RPMI7951 (cell line): ENCODE measurements around the gene HDAC8. TPM values are rescaled to one million over a fixed set of nuclear protein-coding genes. Genes with fewer than 3 reads are reported as not detected.
"Not testable (repeated sequence)": the region's sequence is repeated elsewhere in the genome, so short reads cannot be mapped to it uniquely, and the experiment has no call there.

Experiments
- DNase-seq: peaks from one replicate; pipeline ENCODE4 v3.0.0-alpha.2; 2012; ENCODE audit warnings: low read depth
- total RNA-seq: library from RNA; depleted of rRNA; stranded (reverse); fragments of >200 nt; shearing (Covaris generic); gene quantifications from 2 replicates; pipeline ENCODE4 v1.2.3, GENCODE V29; 2014

The HDAC8 gene
- total RNA-seq, 1 experiment from 2014 or later = 35.0 TPM

DNA sequence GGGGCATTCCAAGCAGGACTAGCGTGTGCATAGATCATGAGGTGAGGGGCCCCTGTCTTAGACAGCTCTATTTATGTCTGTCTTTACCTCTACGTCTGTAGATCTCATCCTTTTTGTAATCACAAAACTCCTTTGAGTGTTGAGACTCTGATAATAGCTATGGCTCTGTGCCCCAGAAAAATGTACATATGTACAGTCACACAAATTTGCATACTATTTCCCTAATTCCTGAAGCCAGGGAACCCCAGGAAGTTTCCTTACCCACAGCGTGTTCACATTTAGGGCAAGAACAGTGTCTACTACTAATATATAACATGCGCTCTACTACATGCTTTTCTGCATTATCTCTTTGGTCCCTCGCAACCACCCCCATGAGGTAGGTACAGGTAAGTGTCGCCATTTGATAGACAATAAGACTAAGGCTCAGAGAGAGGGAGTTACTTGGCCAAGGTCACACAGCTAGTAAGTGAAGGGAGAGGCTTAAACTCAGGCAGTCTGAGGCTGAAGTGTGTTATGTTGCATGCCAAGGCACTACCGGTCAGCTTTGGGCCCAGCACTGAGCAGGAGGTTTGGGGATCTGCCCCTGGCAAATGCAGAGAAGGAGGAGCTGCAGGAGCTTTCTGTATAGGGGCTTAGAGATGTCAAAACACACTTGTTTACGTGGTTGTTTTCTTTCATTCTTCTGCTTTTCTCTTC lies 245.9 kb downstream of the HDAC8 start:
- no peak for DNase-seq

- not testable (repeated sequence) for DNase-seq
Observed at GRCh38 chrX:72319651-72320050, 253.0 kb downstream of the HDAC8 start.

- DNase-seq = no peak
Observed at GRCh38 chrX:72317139-72317538, 255.5 kb downstream of the HDAC8 start.

DNA sequence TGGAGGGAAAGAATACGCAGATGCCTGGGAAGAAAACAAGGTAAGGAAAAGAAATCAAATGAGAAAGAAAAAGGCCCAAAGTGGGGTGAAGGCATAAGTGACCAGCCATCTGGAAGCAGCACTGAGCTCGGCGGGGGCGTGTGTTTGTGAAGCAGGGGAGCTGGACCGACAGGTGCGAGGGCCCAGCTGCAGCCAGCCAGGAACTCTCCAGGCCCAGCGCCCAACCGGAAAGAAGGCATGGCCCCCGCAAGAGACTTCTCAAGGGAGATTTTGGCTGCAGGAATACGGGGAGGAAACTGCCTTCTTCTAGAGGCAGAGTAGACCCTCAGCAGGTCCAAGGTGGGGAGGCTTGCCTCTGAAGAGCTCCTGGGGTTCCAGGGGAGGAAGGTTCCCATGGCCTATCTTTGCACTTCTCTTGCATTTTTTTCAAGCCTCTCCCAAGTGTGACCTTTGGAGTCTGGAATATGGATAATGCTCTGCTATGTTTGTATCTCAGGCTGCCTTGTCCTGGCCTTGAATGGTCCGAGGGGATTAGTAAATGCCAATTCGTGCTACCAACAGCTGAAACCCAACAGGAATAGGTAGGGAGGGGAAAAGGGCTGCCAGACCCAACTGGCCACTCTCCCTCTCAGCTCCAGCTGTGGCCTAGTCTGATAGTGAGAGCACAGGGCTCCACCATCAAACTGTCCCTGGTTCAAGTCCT lies 256.1 kb downstream of the HDAC8 start:
- DNase-seq = no peak

- no peak for DNase-seq
Observed at GRCh38 chrX:72314881-72315280, 257.8 kb downstream of the HDAC8 start.

DNA sequence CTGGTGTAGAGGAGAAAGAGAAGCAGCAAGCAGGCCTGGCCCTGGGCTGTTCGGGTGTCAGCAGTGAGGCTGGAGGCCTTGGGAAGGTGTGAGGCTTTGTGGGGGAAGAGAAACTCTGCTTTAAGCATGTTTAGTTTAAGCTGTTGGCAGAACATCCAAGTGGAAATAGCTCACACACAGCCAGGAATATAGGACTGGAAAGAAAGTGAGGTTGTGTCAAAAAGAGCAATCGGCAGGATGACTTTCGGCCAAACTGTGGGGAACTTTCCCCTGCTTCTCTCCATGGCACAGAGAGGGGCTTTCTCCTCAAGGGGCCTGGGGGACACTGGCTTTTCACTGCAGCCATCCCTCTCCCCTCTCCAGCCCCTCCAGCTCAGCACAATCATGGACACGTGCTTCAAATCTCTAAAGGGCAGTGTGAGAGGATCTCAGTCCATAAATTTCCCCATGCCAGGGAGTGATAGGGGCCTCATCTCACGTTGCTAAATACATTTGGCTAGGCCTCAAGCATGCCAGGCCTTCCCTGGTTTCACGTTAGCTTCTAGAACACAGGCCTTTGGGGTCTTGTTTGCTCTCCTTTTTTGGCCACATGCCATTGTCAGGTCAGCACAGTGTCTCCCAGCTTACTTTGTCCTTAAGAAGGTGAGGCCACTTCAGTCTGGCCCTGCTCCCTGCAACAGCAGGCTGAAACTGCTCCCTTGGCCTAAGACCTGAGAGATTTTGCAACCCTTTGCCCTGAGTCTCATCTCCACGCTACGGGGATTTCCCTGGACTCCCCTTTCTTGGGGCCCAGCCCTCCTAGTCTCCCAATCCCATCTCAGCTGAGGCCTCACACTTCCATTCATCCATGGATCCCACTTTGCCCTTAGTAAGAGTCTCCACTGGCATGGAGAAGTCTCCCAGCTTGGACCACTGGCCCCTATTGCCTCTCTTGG lies 258.7 kb downstream of the HDAC8 start:
- no peak for DNase-seq

DNA sequence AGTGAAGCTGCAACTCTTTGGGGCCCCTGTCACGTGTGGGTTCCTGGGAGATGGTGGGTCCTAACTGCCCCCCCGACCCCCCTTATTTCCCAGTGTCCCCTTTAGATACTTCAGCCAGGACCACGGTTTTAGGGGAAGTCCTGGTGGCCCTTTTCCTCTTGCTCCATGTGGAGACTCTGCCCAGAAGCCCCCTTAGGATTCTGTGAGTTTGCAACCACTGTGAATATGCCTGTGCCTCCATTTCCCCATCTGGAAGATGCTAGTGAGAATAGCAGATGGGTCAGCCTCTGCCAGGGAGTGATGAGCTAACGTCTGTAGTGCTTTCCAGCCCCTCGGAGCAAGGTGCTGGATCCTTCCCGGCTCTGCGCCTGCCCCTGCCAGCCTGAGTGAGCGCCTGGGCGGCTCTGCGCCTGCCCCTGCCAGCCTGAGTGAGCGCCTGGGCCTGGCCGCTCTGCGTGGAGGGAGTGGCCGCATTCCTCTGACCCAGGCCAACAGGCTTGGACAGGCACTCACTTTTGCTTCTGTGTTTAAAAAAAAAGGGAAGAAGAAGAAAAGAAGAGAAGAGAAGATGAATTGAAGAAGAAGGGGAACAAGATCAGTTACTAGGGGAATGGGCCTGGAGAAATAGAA lies 260.2 kb downstream of the HDAC8 start:
- DNase-seq = no peak

- DNase-seq = no peak
Observed at GRCh38 chrX:72309297-72310071, 263.2 kb downstream of the HDAC8 start.

DNA sequence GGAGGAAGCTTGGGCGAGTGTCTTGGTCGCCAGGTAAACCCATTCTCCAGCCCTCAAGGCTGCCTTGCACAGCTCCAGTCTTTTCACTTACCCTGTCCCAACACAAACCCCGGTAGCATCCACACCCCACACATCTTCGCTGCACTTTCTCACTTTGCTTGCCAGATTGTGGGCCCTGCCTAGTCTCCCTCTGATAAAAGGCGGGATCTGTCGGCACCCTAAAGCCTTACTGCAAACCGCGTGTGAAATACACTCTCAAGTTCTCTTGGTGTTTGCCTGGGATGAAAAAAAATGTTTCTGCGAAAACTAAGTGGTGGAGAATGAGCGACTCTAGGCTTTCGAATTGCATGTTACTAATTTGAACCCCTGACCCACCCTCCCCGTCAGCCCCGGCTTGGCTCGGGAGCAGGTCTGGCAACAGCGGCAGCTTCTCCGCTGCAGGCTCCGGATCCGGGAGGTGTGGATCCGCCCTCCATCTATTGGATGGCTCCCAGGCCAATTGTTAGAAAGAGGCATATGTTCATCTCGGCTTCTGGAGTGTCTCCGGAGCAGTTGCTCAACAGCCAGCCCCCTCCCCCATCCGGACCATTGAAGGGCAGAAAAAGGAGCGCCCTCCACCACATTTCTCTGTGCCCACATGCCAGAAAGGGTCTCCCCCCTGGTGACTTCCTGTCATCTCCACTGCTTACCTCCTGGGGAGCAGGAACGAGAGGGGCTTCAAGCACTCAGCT lies 263.9 kb downstream of the HDAC8 start:
- peak; percentile 69 for DNase-seq

- DNase-seq = no peak
Observed at GRCh38 chrX:72308209-72308565, 264.5 kb downstream of the HDAC8 start.

DNA sequence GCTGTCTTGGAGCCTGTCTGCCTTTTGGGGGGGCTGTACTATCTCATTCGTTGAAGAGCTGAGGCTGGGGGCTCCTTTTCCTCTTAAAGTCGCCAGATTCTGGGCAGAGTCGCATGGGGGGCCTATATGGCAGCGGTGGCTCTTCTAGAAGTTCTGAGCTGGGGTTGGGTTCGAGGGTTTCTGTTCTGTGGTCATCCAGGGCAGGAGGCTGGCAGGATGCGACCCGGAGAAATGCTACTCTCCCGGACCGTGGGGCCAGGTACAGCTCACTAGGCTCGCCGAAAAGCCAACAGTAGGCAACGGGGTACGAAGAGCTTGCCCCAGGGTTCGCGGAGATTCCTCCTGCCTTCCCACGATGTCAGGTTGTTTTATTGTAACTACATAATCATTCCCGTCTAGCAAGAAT lies 265.0 kb downstream of the HDAC8 start:
- DNase-seq = no peak

GRCh38 chrX:72306851-72307645 lies 265.6 kb downstream of the HDAC8 start:
- DNase-seq = peak; percentile 80

DNA sequence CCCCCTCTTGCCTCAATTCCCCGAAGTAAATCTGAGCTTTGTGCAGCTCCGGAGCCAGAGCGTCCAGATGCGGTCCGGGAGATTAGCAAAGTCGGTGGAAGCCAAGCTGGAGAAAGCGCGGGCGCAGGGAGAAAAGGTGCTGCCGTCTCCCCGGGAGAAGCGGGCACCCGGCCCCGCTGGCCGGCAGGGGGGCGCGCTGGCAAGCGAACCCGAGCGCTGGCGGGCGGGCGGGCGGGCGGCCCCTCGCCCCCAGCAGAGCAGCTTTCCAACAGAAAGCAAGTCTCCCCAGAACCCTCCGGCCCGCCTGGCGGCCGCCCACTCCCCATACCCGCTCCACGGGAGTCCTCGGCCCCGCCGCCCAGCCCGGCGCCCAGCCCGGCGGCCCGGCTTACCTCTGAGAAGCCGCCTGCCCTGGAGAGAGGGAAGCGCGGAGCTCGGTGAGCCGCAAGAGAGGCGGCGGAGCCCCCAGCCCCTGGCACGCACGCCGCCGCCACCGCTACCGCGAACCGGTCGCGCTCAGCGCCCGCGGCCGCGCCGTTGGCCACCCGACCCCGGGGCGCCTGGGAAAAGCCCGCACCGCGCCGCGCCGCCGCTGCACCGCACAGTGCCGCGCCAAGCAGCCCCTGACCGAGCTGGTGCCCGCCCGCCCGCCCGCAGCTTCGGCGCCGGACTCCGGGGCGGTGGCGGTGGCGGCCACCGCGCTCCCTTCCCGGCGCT lies 266.4 kb downstream of the HDAC8 start:
- DNase-seq = peak; percentile 26

- no peak for DNase-seq
Observed at GRCh38 chrX:72305286-72306084, 267.2 kb downstream of the HDAC8 start, which contains the start of gene CITED1. Gene CITED1 (minus strand): TSS chrX:72305914. CDS start chrX:72302869, 3,045 bp downstream.

- no peak for DNase-seq
Observed at GRCh38 chrX:72304877-72305276, 267.8 kb downstream of the HDAC8 start.

DNA sequence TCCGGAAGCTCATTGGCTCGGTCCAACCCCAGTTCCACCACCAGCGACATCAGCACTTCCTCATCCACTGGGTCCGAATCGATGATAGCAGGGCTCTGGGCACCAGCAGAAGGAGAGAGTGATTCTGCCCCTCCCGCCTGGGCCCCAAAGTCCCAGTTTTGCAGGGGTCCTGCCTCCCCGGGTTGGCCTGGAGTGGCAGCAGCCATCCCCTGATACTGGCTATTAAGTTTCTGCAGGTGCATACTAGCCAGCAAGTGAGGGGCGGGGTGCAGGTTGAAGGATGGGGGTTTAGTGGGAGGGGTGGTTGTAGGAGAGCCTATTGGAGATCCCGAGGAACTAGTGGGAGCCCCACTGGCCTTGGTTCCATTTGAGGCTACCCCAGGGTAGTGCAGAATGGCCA lies 270.9 kb downstream of the HDAC8 start:
- no peak for DNase-seq

GRCh38 chrX:72299891-72300630 lies 272.6 kb downstream of the HDAC8 start:
- no peak for DNase-seq
